Endothelial cell (in vitro differentiated cells): ENCODE measurements around the gene FSTL1. TPM values are rescaled to one million over a fixed set of nuclear protein-coding genes. Genes with fewer than 3 reads are reported as not detected.

Source experiments
- DNase-seq: peaks from one replicate; pipeline ENCODE4 v3.0.0; 2021; ENCODE audit warnings: low spot score
- H3K27ac Mint-ChIP-seq: one replicate; pipeline ENCODE4 v1.8.0; 2021; ENCODE audit warnings: mixed read lengths, inconsistent platforms; ENCODE audit not compliant: unreplicated experiment
- H3K27me3 Mint-ChIP-seq: one replicate; pipeline ENCODE4 v1.8.0; 2021; ENCODE audit warnings: mild to moderate bottlenecking, moderate library complexity, mixed read lengths, inconsistent platforms; ENCODE audit not compliant: unreplicated experiment
- H3K36me3 Mint-ChIP-seq: one replicate; pipeline ENCODE4 v1.8.0; 2021; ENCODE audit warnings: mild to moderate bottlenecking, low read depth, mixed read lengths, inconsistent platforms; ENCODE audit not compliant: unreplicated experiment
- H3K4me1 Mint-ChIP-seq: one replicate; pipeline ENCODE4 v1.8.0; 2021; ENCODE audit warnings: mild to moderate bottlenecking, mixed read lengths, inconsistent platforms; ENCODE audit not compliant: unreplicated experiment
- H3K4me3 Mint-ChIP-seq: one replicate; pipeline ENCODE4 v1.8.0; 2021; ENCODE audit warnings: mild to moderate bottlenecking, mixed read lengths, inconsistent platforms; ENCODE audit not compliant: unreplicated experiment
- H3K9me3 Mint-ChIP-seq: one replicate; pipeline ENCODE4 v1.8.0; 2021; ENCODE audit warnings: mixed read lengths, inconsistent platforms; ENCODE audit not compliant: unreplicated experiment
- CTCF ChIP-seq: fragments of 200-600 bp; sonication (generic); IDR thresholded peaks from one replicate; pipeline ENCODE4 v1.5.0; 2021; ENCODE audit warnings: antibody characterized with exemption; ENCODE audit not compliant: unreplicated experiment
- total RNA-seq: library from RNA; stranded (reverse); fragmentation: NEBNext Ultra II Directional; extraction: Animal tissue kit (Norgen Biotek cat#: 25700); gene quantifications from one replicate; pipeline ENCODE4 v1.2.1, GENCODE V29; 2021; ENCODE audit not compliant: unreplicated experiment

The FSTL1 gene
- total RNA-seq, 1 donor from 2014 or later: 1,211 TPM

GRCh38 chr3:120353463-120353862, 97.3 kb downstream of the FSTL1 start:
- H3K27ac Mint-ChIP-seq: no peak overlapping the region
- no peak for DNase-seq
- H3K4me1 Mint-ChIP-seq: peaks cover 2% of the 10 kb centered on the region
- TF ChIP-seq CTCF: no peak
- no peaks in the 10 kb centered on the region for H3K27me3 Mint-ChIP-seq
- H3K36me3 Mint-ChIP-seq: no peaks in the 10 kb centered on the region
- H3K9me3 Mint-ChIP-seq: no peaks in the 10 kb centered on the region
- no peak overlapping the region for H3K4me3 Mint-ChIP-seq

- TF ChIP-seq CTCF: no peak
- H3K27me3 Mint-ChIP-seq: no peaks in the 10 kb centered on the region
- H3K4me3 Mint-ChIP-seq: no peak overlapping the region
- no peak overlapping the region for H3K27ac Mint-ChIP-seq
- H3K9me3 Mint-ChIP-seq: no peaks in the 10 kb centered on the region
- DNase-seq: no peak
- peaks cover 8% of the 10 kb centered on the region for H3K36me3 Mint-ChIP-seq
- peaks cover 10% of the 10 kb centered on the region for H3K4me1 Mint-ChIP-seq
Observed at GRCh38 chr3:120352017-120352416, 98.8 kb downstream of the FSTL1 start.

GRCh38 chr3:120350401-120350941, 100.3 kb downstream of the FSTL1 start:
- H3K27me3 Mint-ChIP-seq: no peaks in the 10 kb centered on the region
- H3K4me1 Mint-ChIP-seq: peaks cover 10% of the 10 kb centered on the region
- no peak for DNase-seq
- no peak overlapping the region for H3K27ac Mint-ChIP-seq
- H3K9me3 Mint-ChIP-seq: no peaks in the 10 kb centered on the region
- H3K36me3 Mint-ChIP-seq: peaks cover 8% of the 10 kb centered on the region
- H3K4me3 Mint-ChIP-seq: no peak overlapping the region
- no peak for TF ChIP-seq CTCF

- Mint-ChIP-seq H3K27ac (no peak overlapping the region), H3K27me3 (no peaks in the 10 kb centered on the region), H3K4me3 (peak overlapping the region; percentile 94), H3K4me1 (peaks cover 10% of the 10 kb centered on the region), H3K9me3 (no peaks in the 10 kb centered on the region), H3K36me3 (peaks cover 8% of the 10 kb centered on the region)
- DNase-seq: no peak
- TF ChIP-seq CTCF: no peak
Observed at GRCh38 chr3:120349855-120350125, 101.0 kb downstream of the FSTL1 start.

- peak; percentile 64 for DNase-seq
- Mint-ChIP-seq H3K27ac (peak within 1 kb of the TSS; percentile 27), H3K4me1 (peaks cover 10% of the 10 kb centered on the region), H3K9me3 (no peaks in the 10 kb centered on the region), H3K27me3 (no peaks in the 10 kb centered on the region), H3K4me3 (peak within 1 kb of the TSS; percentile 94), H3K36me3 (peaks cover 8% of the 10 kb centered on the region)
- TF ChIP-seq CTCF: no peak
Observed at GRCh38 chr3:120348991-120349854, 101.6 kb downstream of the FSTL1 start, which contains the start of gene LRRC58. LRRC58 (minus strand) TSS chr3:120349354; CDS start chr3:120349243, 111 bp downstream.
